CD14-positive monocyte (primary cell): ENCODE measurements around the gene ZNF260. TPM values are rescaled to one million over a fixed set of nuclear protein-coding genes. Genes with fewer than 3 reads are reported as not detected.

Experiments used
- DNase-seq, 3 donors: peaks; one replicate each; pipeline ENCODE4 v3.0.0-alpha.2; 2011 to 2022
- H2AFZ ChIP-seq: 2 replicates; pipeline ENCODE4 v1.6.0; 2012; ENCODE audit warnings: mild to moderate bottlenecking, low read depth, low read length, inconsistent platforms; ENCODE audit not compliant: insufficient read depth, poor library complexity, severe bottlenecking
- H3K27ac ChIP-seq, 2 donors: 1 replicate in 1 of 2; 2 replicates in 1 of 2; pipeline ENCODE4 v1.5.1; 2012 to 2013; ENCODE audit warnings: low read length in 2 of 2, control low read depth in 1 of 2, inconsistent platforms in 1 of 2, low read depth in 1 of 2, mild to moderate bottlenecking in 1 of 2
- H3K27me3 ChIP-seq, 2 donors: one replicate each; pipeline versions ENCODE4 v1.6.0 to v1.6.1; 2011 to 2013; ENCODE audit warnings: low read length in 2 of 2; ENCODE audit not compliant: control insufficient read depth in 2 of 2, insufficient read depth in 2 of 2
- H3K36me3 ChIP-seq, 2 donors: replicated peaks in 1 of 2; 1 replicate in 1 of 2; 2 replicates in 1 of 2; pipeline versions ENCODE4 v1.5.1 to v1.6.1; 2012 to 2013; ENCODE audit warnings: low read length in 2 of 2, control low read depth in 1 of 2, inconsistent platforms in 1 of 2, mild to moderate bottlenecking in 1 of 2; ENCODE audit not compliant: insufficient read depth in 2 of 2, control insufficient read depth in 1 of 2
- H3K4me1 ChIP-seq, 2 donors: 1 replicate in 1 of 2; 2 replicates in 1 of 2; pipeline versions ENCODE4 v1.5.1 to v1.6.1; 2012 to 2013; ENCODE audit warnings: low read length in 2 of 2, control low read depth in 1 of 2, inconsistent platforms in 1 of 2, mild to moderate bottlenecking in 1 of 2, moderate library complexity in 1 of 2; ENCODE audit not compliant: insufficient read depth in 2 of 2, control insufficient read depth in 1 of 2
- H3K4me2 ChIP-seq: replicated peaks from 2 replicates; pipeline ENCODE3; 2012; ENCODE audit warnings: low read length, moderate library complexity, mild to moderate bottlenecking; ENCODE audit not compliant: poor library complexity, severe bottlenecking; ENCODE audit errors: extremely low read depth
- H3K4me3 ChIP-seq, 3 experiments: fragments of 200-600 bp in 1 of 3; sonication (generic) in 1 of 3; replicated peaks in 1 of 3; 1 replicate in 2 of 3; 2 replicates in 1 of 3; pipeline ENCODE4 v1.5.1; 2011 to 2013; ENCODE audit warnings: low read length in 3 of 3, mild to moderate bottlenecking in 3 of 3, control low read depth in 2 of 3, low read depth in 2 of 3, inconsistent platforms in 1 of 3, moderate library complexity in 1 of 3
- H3K79me2 ChIP-seq: 2 replicates; pipeline ENCODE4 v1.6.0; 2012; ENCODE audit warnings: mild to moderate bottlenecking, control low read depth, inconsistent platforms, low read length, moderate library complexity; ENCODE audit not compliant: insufficient read depth
- H3K9ac ChIP-seq: 2 replicates; pipeline ENCODE4 v1.6.0; 2017; ENCODE audit warnings: low read length, mild to moderate bottlenecking; ENCODE audit not compliant: insufficient read depth, poor library complexity, severe bottlenecking
- H3K9me3 ChIP-seq, 2 donors: replicated peaks in 1 of 2; 1 replicate in 1 of 2; 2 replicates in 1 of 2; pipeline versions ENCODE4 v1.5.1 to v1.6.1; 2012 to 2013; ENCODE audit warnings: low read length in 2 of 2, control low read depth in 1 of 2; ENCODE audit not compliant: control insufficient read depth in 1 of 2, insufficient read depth in 1 of 2
- H4K20me1 ChIP-seq: 2 replicates; pipeline ENCODE4 v1.6.0; 2012; ENCODE audit warnings: mild to moderate bottlenecking, low read length, control low read depth, moderate library complexity; ENCODE audit not compliant: insufficient read depth
- H3K27ac Mint-ChIP-seq, 7 donors: one replicate each; pipeline ENCODE4 v1.8.0; 2020; ENCODE audit warnings: mild to moderate bottlenecking in 7 of 7, mixed read lengths in 7 of 7, moderate library complexity in 6 of 7, inconsistent platforms in 2 of 7
- H3K27me3 Mint-ChIP-seq, 3 donors: one replicate each; pipeline ENCODE4 v1.8.0; 2021 to 2022; ENCODE audit warnings: low read depth in 3 of 3, mild to moderate bottlenecking in 3 of 3, mixed read lengths in 3 of 3, moderate library complexity in 3 of 3, inconsistent platforms in 1 of 3
- H3K36me3 Mint-ChIP-seq, 2 donors: one replicate each; pipeline ENCODE4 v1.8.0; 2020; ENCODE audit warnings: mixed read lengths in 2 of 2, inconsistent platforms in 1 of 2, mild to moderate bottlenecking in 1 of 2
- H3K4me1 Mint-ChIP-seq: one replicate; pipeline ENCODE4 v1.8.0; 2020; ENCODE audit warnings: mild to moderate bottlenecking, mixed read lengths
- H3K4me3 Mint-ChIP-seq, 2 donors: one replicate each; pipeline ENCODE4 v1.8.0; 2020; ENCODE audit warnings: mild to moderate bottlenecking in 2 of 2, mixed read lengths in 2 of 2, moderate library complexity in 1 of 2
- H3K9me3 Mint-ChIP-seq, 7 donors: one replicate each; pipeline ENCODE4 v1.8.0; 2020 to 2022; ENCODE audit warnings: mixed read lengths in 7 of 7, mild to moderate bottlenecking in 6 of 7, moderate library complexity in 6 of 7, inconsistent platforms in 2 of 7
- WGBS: methylation state at CpG from one replicate; pipeline ENCODE4 v1.1.5; 2013; ENCODE audit warnings: missing lambda C conversion rate; ENCODE audit not compliant: insufficient coverage; 5-methylcytosine and 5-hydroxymethylcytosine counted together
- intact Hi-C, 2 donors: fragments of 100-400 bp; cut with micrococcal nuclease; formaldehyde crosslinking; loops; one replicate each; pipeline versions ENCODE4 v1.15.0 to v1.15.1; 2023
- polyA plus RNA-seq, 3 donors: library from polyadenylated mRNA; depleted of rRNA in 1 of 3; unstranded in 2 of 3; stranded (reverse) in 1 of 3; fragments of 300-500 nt in 2 of 3; fragments of >200 nt in 1 of 3; fragmentation: Illumina TruSeq in 2 of 3; gene quantifications; 1 replicate in 2 of 3; 2 replicates in 1 of 3; pipeline ENCODE4 v1.2.3, GENCODE V29; 2012 to 2021
- TF ChIP-seq, protein P1 (sequence below): fragments of 200-600 bp; IDR thresholded peaks from one replicate; pipeline ENCODE4 v1.8.0; 2022; ENCODE audit warnings: antibody characterized with exemption, mild to moderate bottlenecking

The ZNF260 gene
- polyA plus RNA-seq, 3 donors: 0.88 to 2.1 (median 1.2) TPM

DNA sequence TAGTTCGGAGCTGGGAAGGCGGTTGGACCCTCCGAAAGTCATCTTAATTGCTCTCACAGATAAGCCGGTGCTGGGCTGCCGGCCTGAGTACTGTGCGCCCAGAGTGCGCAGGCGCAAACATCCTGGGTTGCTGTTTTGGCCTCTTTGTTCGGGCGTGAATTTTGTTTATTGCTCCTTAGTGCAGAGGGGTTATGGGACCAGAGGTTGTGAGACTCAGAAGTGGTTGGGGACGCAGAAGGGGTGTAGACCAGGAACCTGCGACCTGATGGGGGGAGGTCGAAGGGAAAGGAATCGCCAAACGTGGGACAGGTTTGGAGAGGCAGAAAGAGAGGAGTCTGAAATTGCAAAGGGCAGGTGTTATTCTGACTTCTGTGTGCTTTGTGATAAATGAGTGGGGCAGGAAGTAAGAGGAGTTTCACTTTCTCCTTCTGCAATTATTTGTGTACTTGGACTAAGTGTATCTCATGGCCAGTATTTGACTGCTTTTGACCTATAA is 38.1 kb downstream of the ZNF260 start:
- TF ChIP-seq, protein P1, sequence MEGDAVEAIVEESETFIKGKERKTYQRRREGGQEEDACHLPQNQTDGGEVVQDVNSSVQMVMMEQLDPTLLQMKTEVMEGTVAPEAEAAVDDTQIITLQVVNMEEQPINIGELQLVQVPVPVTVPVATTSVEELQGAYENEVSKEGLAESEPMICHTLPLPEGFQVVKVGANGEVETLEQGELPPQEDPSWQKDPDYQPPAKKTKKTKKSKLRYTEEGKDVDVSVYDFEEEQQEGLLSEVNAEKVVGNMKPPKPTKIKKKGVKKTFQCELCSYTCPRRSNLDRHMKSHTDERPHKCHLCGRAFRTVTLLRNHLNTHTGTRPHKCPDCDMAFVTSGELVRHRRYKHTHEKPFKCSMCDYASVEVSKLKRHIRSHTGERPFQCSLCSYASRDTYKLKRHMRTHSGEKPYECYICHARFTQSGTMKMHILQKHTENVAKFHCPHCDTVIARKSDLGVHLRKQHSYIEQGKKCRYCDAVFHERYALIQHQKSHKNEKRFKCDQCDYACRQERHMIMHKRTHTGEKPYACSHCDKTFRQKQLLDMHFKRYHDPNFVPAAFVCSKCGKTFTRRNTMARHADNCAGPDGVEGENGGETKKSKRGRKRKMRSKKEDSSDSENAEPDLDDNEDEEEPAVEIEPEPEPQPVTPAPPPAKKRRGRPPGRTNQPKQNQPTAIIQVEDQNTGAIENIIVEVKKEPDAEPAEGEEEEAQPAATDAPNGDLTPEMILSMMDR: no peak
- 3% methylated on average over 15 of the region's 15 CpGs for WGBS
- Mint-ChIP-seq H3K27ac (peak overlapping the region; percentile 92 to 99 (median 96)), H3K9me3 (peaks cover 22 to 74% (median 58%) of the 10 kb centered on the region in 7 donors), H3K4me3 (peak overlapping the region; percentile 99), H3K4me1 (peaks cover 19% of the 10 kb centered on the region), H3K36me3 (peaks cover 5 to 8% of the 10 kb centered on the region in 2 donors), H3K27me3 (no peaks in the 10 kb centered on the region)
- H2AFZ ChIP-seq: peak overlapping the region; percentile 98
- DNase-seq: peak; percentile 59 to 70 (median 62)
- H3K4me1 ChIP-seq: peaks cover 9 to 18% of the 10 kb centered on the region in 2 donors
- no peaks in the 10 kb centered on the region for H3K27me3 ChIP-seq
- peaks cover 37 to 38% of the 10 kb centered on the region in 2 donors for H3K9me3 ChIP-seq
- no peaks in the 10 kb centered on the region for H3K79me2 ChIP-seq
- intact Hi-C loops: loop anchor here (1.0 to 10.0 kb wide), 4 partner anchors 38 to 365 kb away; partner anchors contain the start of genes ZNF260 (in 2 of the 2), ZNF345 (in 1 of the 2) and ZNF850 (in 1 of the 2)
- no peaks in the 10 kb centered on the region for H3K36me3 ChIP-seq
- H4K20me1 ChIP-seq: no peaks in the 10 kb centered on the region
- peak overlapping the region; percentile 80 for H3K9ac ChIP-seq
- H3K4me3 ChIP-seq: peak overlapping the region; percentile 68 to 99 (median 92)
- peak overlapping the region; percentile 64 to 89 for H3K27ac ChIP-seq
- peak overlapping the region; percentile 84 for H3K4me2 ChIP-seq

DNA sequence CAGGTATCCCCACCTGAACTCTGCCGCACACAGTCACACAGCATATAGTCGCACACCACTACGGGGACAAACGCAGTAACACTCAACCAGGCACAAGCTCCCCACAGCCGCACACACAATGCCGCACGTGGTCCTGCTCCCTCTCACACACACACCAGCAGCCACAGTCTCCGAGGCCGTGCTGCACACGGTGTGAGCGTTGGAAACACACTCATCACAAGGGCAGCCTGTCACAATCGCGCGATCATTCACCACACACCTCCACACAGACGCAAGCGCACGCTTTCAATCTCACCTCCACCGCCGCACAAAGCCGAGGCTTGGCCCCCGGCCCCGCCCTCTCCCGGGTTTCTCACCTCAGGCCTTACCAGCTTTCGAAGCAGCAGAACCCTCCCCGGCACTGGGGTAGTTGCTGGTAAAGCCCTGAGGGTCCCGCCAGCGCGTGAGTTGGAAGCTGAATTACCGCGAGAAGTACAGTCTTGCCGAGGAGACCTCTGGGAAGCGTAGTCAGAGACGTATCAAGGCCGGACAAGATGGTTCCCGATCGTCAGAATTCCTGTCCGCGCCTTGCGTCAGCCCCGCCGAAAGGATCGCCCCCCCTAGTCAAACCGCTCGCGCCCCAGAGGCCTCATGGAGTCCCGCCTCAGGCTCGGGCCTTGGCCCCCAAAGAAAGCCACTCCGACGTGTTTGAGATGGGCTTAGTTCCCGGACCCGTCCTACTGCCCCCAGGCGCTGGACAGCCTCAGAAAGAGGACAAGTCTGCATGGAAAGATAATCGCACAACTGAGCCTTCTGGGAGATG is 38.8 kb downstream of the ZNF260 start, which contains the start of gene ZNF566:
Gene ZNF566 (minus strand): TSS at position 444 of the 802 bp plus-strand sequence. CDS start 13,004 bp downstream, outside the sequence.
- peak within 1 kb of the TSS; percentile 64 to 89 for H3K27ac ChIP-seq
- peak; percentile 78 to 84 (median 84) for DNase-seq
- H3K36me3 ChIP-seq: no peaks in the 10 kb centered on the region
- H4K20me1 ChIP-seq: no peaks in the 10 kb centered on the region
- Mint-ChIP-seq H3K9me3 (peaks cover 22 to 74% (median 59%) of the 10 kb centered on the region in 7 donors), H3K36me3 (peaks cover 5 to 8% of the 10 kb centered on the region in 2 donors), H3K4me3 (peak within 1 kb of the TSS; percentile 99), H3K4me1 (peaks cover 19% of the 10 kb centered on the region), H3K27me3 (no peaks in the 10 kb centered on the region), H3K27ac (peak within 1 kb of the TSS; percentile 92 to 99 (median 96))
- peak within 1 kb of the TSS; percentile 68 to 99 (median 92) for H3K4me3 ChIP-seq
- H3K4me2 ChIP-seq: peak within 1 kb of the TSS; percentile 84
- 0% methylated on average over 53 of the region's 53 CpGs for WGBS
- peaks cover 9 to 18% of the 10 kb centered on the region in 2 donors for H3K4me1 ChIP-seq
- intact Hi-C loops: loop anchor here (1.0 to 10.0 kb wide), 4 partner anchors 39 to 365 kb away; partner anchors contain the start of genes ZNF260 (in 2 of the 2), ZNF345 (in 1 of the 2) and ZNF850 (in 1 of the 2)
- H2AFZ ChIP-seq: peak within 1 kb of the TSS; percentile 98
- no peaks in the 10 kb centered on the region for H3K27me3 ChIP-seq
- peaks cover 37 to 39% of the 10 kb centered on the region in 2 donors for H3K9me3 ChIP-seq
- H3K9ac ChIP-seq: peak within 1 kb of the TSS; percentile 80
- TF ChIP-seq, protein P1: no peak
- H3K79me2 ChIP-seq: no peaks in the 10 kb centered on the region
